H1 (cell line): ENCODE measurements around the gene FAM76A. TPM values are rescaled to one million over a fixed set of nuclear protein-coding genes. Genes with fewer than 3 reads are reported as not detected.

Experiments used
- CTCF ChIA-PET: fragments of 300-600 bp; sonication (Branson Sonifier 250); formaldehyde crosslinking; loops from one replicate; lab custom pipeline; 2021; ENCODE audit not compliant: partially characterized antibody; lab: Charles Lee
- POLR2A ChIA-PET: fragments of 300-600 bp; sonication (Branson Sonifier 250); formaldehyde crosslinking; loops from one replicate; lab custom pipeline; 2021; ENCODE audit warnings: inconsistent platforms; ENCODE audit not compliant: partially characterized antibody; lab: Charles Lee
- DNase-seq, 2 experiments: peaks; one replicate each; pipeline versions ENCODE4 v3.0.0 to v3.0.0-alpha.2; 2010 to 2022; ENCODE audit warnings: low spot score in 2 of 2, low read depth in 1 of 2, mixed read lengths in 1 of 2
- FAIRE-seq: peaks from 2 replicates; lab custom pipeline; 2011; peaks lifted over from hg19 to GRCh38; lab: Jason Lieb, UNC
- H2AFZ ChIP-seq: 2 replicates; pipeline ENCODE4 v1.8.1; 2012; ENCODE audit warnings: low read length, inconsistent platforms
- H2AK5ac ChIP-seq: 2 replicates; pipeline ENCODE4 v1.6.1; 2013; ENCODE audit warnings: low read depth, low read length
- H2BK120ac ChIP-seq: replicated peaks from 2 replicates; pipeline ENCODE3; 2013; ENCODE audit warnings: low read depth, low read length, inconsistent platforms
- H2BK12ac ChIP-seq: 2 replicates; pipeline ENCODE4 v1.6.1; 2013; ENCODE audit warnings: low read depth, low read length
- H2BK15ac ChIP-seq: 2 replicates; pipeline ENCODE4 v1.6.1; 2013; ENCODE audit warnings: low read length
- H2BK20ac ChIP-seq: 2 replicates; pipeline ENCODE4 v1.6.1; 2013; ENCODE audit warnings: low read length
- H2BK5ac ChIP-seq: 2 replicates; pipeline ENCODE4 v1.6.1; 2013; ENCODE audit warnings: low read depth, low read length
- H3K14ac ChIP-seq: 2 replicates; pipeline ENCODE4 v1.6.1; 2013; ENCODE audit warnings: inconsistent platforms; ENCODE audit not compliant: insufficient read length
- H3K18ac ChIP-seq: 2 replicates; pipeline ENCODE4 v1.6.1; 2013; ENCODE audit warnings: low read length; ENCODE audit errors: extremely low read depth
- H3K23ac ChIP-seq: 2 replicates; pipeline ENCODE4 v1.6.1; 2013; ENCODE audit warnings: inconsistent platforms; ENCODE audit not compliant: insufficient read length
- H3K23me2 ChIP-seq: 2 replicates; pipeline ENCODE4 v1.6.1; 2013; ENCODE audit warnings: low read depth, low read length
- H3K27ac ChIP-seq: 2 replicates; pipeline ENCODE4 v1.6.1; 2011; ENCODE audit warnings: low read depth, low read length, inconsistent platforms
- H3K27me3 ChIP-seq, 4 experiments: replicated peaks in 1 of 4; 1 replicate in 1 of 4; 2 replicates in 3 of 4; pipeline versions ENCODE4 v1.6.1 to v1.8.1; 2011 to 2013; ENCODE audit warnings: low read length in 3 of 4, mild to moderate bottlenecking in 3 of 4, inconsistent platforms in 2 of 4, mixed read lengths in 2 of 4, moderate library complexity in 1 of 4; ENCODE audit not compliant: control insufficient read depth in 3 of 4, insufficient read depth in 3 of 4; ENCODE audit errors: extremely low read depth in 1 of 4
- H3K36me3 ChIP-seq, 4 experiments: 2 replicates each; pipeline versions ENCODE4 v1.6.1 to v1.8.1; 2011 to 2013; ENCODE audit warnings: mild to moderate bottlenecking in 4 of 4, low read length in 3 of 4, moderate library complexity in 2 of 4, control low read depth in 1 of 4, inconsistent platforms in 1 of 4; ENCODE audit not compliant: insufficient read depth in 4 of 4, control insufficient read depth in 2 of 4
- H3K4ac ChIP-seq: replicated peaks from 2 replicates; pipeline ENCODE3; 2013; ENCODE audit warnings: low read length, low read depth, mixed read lengths, inconsistent platforms; ENCODE audit not compliant: insufficient read length
- H3K4me1 ChIP-seq, 4 experiments: replicated peaks in 1 of 4; 1 replicate in 1 of 4; 2 replicates in 3 of 4; pipeline versions ENCODE4 v1.6.1 to v1.8.1; 2011 to 2013; ENCODE audit warnings: low read length in 3 of 4, inconsistent platforms in 2 of 4, mixed read lengths in 1 of 4; ENCODE audit not compliant: insufficient read depth in 4 of 4, control insufficient read depth in 3 of 4
- H3K4me2 ChIP-seq, 2 experiments: 2 replicates each; pipeline versions ENCODE4 v1.6.1 to v1.8.1; 2011 to 2013; ENCODE audit warnings: low read depth in 2 of 2, low read length in 2 of 2, control low read depth in 1 of 2, inconsistent platforms in 1 of 2, mild to moderate bottlenecking in 1 of 2; ENCODE audit not compliant: insufficient read depth in 1 of 2
- H3K4me3 ChIP-seq, 4 experiments: fragments of 200-600, 300-600 bp in 1 of 4; sonication (generic), shearing (Covaris generic), sonication (Bioruptor Twin) in 1 of 4; 2 replicates each; pipeline versions ENCODE4 v1.5.1 to v1.8.1; 2011 to 2016; ENCODE audit warnings: low read length in 4 of 4, low read depth in 3 of 4, control low read depth in 2 of 4, inconsistent platforms in 2 of 4, mild to moderate bottlenecking in 2 of 4, mixed read lengths in 1 of 4, moderate library complexity in 1 of 4; ENCODE audit not compliant: insufficient read depth in 2 of 4; ENCODE audit errors: extremely low read depth in 1 of 4
- H3K56ac ChIP-seq: replicated peaks from 2 replicates; pipeline ENCODE3; 2013; ENCODE audit warnings: low read depth, mild to moderate bottlenecking, mixed read lengths, low read length, inconsistent platforms; ENCODE audit not compliant: insufficient read length
- H3K79me1 ChIP-seq: 2 replicates; pipeline ENCODE4 v1.6.1; 2013; ENCODE audit warnings: low read depth, low read length, control low read depth
- H3K79me2 ChIP-seq, 2 experiments: 2 replicates each; pipeline versions ENCODE4 v1.6.1 to v1.8.1; 2012 to 2013; ENCODE audit warnings: low read length in 2 of 2, mild to moderate bottlenecking in 2 of 2, inconsistent platforms in 1 of 2; ENCODE audit not compliant: insufficient read depth in 2 of 2, control insufficient read depth in 1 of 2
- H3K9ac ChIP-seq, 4 experiments: replicated peaks in 1 of 4; 1 replicate in 1 of 4; 2 replicates in 3 of 4; pipeline versions ENCODE4 v1.6.1 to v1.8.1; 2011 to 2013; ENCODE audit warnings: low read depth in 3 of 4, low read length in 3 of 4, control low read depth in 2 of 4, mild to moderate bottlenecking in 2 of 4, moderate library complexity in 2 of 4, inconsistent platforms in 1 of 4; ENCODE audit errors: extremely low read depth in 1 of 4
- H3K9me3 ChIP-seq, 2 experiments: 2 replicates each; pipeline versions ENCODE4 v1.6.1 to v1.8.1; 2012 to 2013; ENCODE audit warnings: mild to moderate bottlenecking in 2 of 2, moderate library complexity in 2 of 2, control low read depth in 1 of 2, inconsistent platforms in 1 of 2, low read depth in 1 of 2, low read length in 1 of 2, mixed read lengths in 1 of 2; ENCODE audit not compliant: insufficient read depth in 2 of 2
- H4K20me1 ChIP-seq, 2 experiments: replicated peaks in 1 of 2; 2 replicates each; pipeline versions ENCODE3 to v1.8.1; 2011 to 2013; ENCODE audit warnings: inconsistent platforms in 2 of 2, low read length in 2 of 2, mild to moderate bottlenecking in 1 of 2; ENCODE audit not compliant: insufficient read depth in 2 of 2, control insufficient read depth in 1 of 2
- H4K5ac ChIP-seq: 2 replicates; pipeline ENCODE4 v1.6.1; 2013; ENCODE audit warnings: low read length, low read depth, mixed read lengths, inconsistent platforms; ENCODE audit not compliant: insufficient read length
- H4K8ac ChIP-seq: 2 replicates; pipeline ENCODE4 v1.8.0; 2013; ENCODE audit warnings: mild to moderate bottlenecking, moderate library complexity, low read length, inconsistent platforms; ENCODE audit not compliant: insufficient read depth; ENCODE audit errors: extremely low read depth
- H4K91ac ChIP-seq: replicated peaks from 2 replicates; pipeline ENCODE3; 2013; ENCODE audit warnings: low read length, mixed read lengths, inconsistent platforms; ENCODE audit not compliant: insufficient read length
- CBX5 ChIP-seq: fragments of 300-800, 300-1000 bp; sonication (generic); IDR thresholded peaks from 2 replicates; pipeline ENCODE4 v1.7.1; 2016; ENCODE audit warnings: antibody characterized with exemption, low read length, low read depth
- SIRT6 ChIP-seq: IDR thresholded peaks from one replicate; pipeline ENCODE4 v1.7.1; 2012; ENCODE audit warnings: low read length, inconsistent platforms
- USF2 ChIP-seq: IDR thresholded peaks from 2 replicates; pipeline ENCODE4 v1.6.1; 2011; ENCODE audit warnings: low read length, improper control_type of control experiment
- WGBS, 2 experiments: shearing (Covaris generic) in 1 of 2; methylation state at CpG; one replicate each; pipeline versions ENCODE4 v1.1.6 to v1.1.7; 2013 to 2015; ENCODE audit warnings: low lambda C conversion rate in 2 of 2, mixed read lengths in 2 of 2, inconsistent platforms in 1 of 2, low coverage in 1 of 2, missing lambda C conversion rate in 1 of 2; ENCODE audit not compliant: insufficient replicate concordance in 2 of 2, insufficient coverage in 1 of 2, insufficient read length in 1 of 2; ENCODE audit errors: extremely low coverage in 1 of 2, missing lambda C conversion rate in 1 of 2; 5-methylcytosine and 5-hydroxymethylcytosine counted together
- polyA plus RNA-seq, 7 experiments: library from polyadenylated mRNA; depleted of rRNA in 3 of 7; stranded (reverse) in 5 of 7; unstranded in 2 of 7; fragments of >200 nt in 5 of 7; fragments of 200-250 nt in 2 of 7; gene quantifications; 1 replicate in 5 of 7; 2 replicates in 1 of 7; 4 replicates in 1 of 7; pipeline versions ENCODE4 v1.2.1 to v1.2.3, GENCODE V29; 2011 to 2013; ENCODE audit warnings: missing spikeins in 2 of 7, mixed read lengths in 2 of 7
- total RNA-seq: library from RNA; stranded (reverse); fragmentation: NEBNext Ultra II Directional; extraction: Animal tissue kit (Norgen Biotek cat#: 25700); gene quantifications from 2 replicates; pipeline ENCODE4 v1.2.1, GENCODE V29; 2021

Gene FAM76A
- total and polyA plus RNA-seq, 2 of the 8 experiments (the other 6 are each of a cell fraction or from before 2014, with no cell fraction given) = 3.4 to 16.2 TPM

DNA sequence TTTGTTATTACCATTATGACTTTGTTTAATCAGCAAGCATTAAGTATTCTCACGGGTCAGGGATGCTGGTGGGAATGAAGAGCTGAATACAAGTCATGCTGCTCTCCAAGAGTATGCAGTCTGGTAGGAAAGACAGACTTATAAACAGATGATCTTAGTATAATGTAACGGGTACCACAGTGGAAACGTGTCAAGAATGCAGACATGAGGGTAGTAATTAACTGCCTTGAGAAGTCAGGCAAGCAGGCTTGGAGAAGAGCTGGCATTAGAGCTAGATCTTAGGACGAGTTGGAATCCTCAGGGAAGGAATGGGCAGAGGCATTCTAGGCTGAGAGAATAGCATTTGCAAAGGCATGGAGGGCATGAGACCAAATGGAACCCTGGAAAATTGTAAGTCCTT lies 19.7 kb downstream of the FAM76A start:
- Histone ChIP-seq H3K4me2 (no peak overlapping the region), H3K23me2 (no peaks in the 10 kb centered on the region), H2BK120ac (no peak overlapping the region), H2BK15ac (no peak overlapping the region), H2BK20ac (no peak overlapping the region), H4K5ac (no peak overlapping the region), H3K4me1 (no peaks in the 10 kb centered on the region), H3K4ac (no peak overlapping the region), H3K56ac (no peak overlapping the region), H3K9me3 (no peaks in the 10 kb centered on the region), H3K36me3 (peaks cover 0 to 28% (median 14%) of the 10 kb centered on the region in 4 experiments; a peak in 5 of 8 replicates), H3K4me3 (no peak overlapping the region), H4K20me1 (no peaks in the 10 kb centered on the region), H3K27ac (no peak overlapping the region), H3K9ac (no peak overlapping the region), H3K14ac (no peak overlapping the region), H3K79me1 (no peaks in the 10 kb centered on the region), H3K79me2 (no peaks in the 10 kb centered on the region), H2BK12ac (no peak overlapping the region), H2AK5ac (no peak overlapping the region), H3K23ac (no peak overlapping the region), H4K8ac (no peak overlapping the region), H3K27me3 (no peaks in the 10 kb centered on the region), H4K91ac (no peak overlapping the region), H2AFZ (no peak overlapping the region), H2BK5ac (no peak overlapping the region), H3K18ac (no peak overlapping the region)
- CTCF ChIA-PET = no interaction called here
- DNase-seq (no peak), FAIRE-seq (no peak)
- 86% methylated on average over 4 of the region's 4 CpGs; no CpG with 5 or more reads in 1 of the 2 experiments for WGBS, 2 experiments
- no peak for TF ChIP-seq CBX5
- no peak for TF ChIP-seq SIRT6
- no peak for TF ChIP-seq USF2
- POLR2A ChIA-PET = no interaction called here
